HG03066 (cell line): ENCODE measurements around the gene TNS3.

Experiments
- ATAC-seq: cut with Tn5 transposase; IDR thresholded peaks from one replicate; pipeline ENCODE4 v1.9.1; 2021; ENCODE audit warnings: low read depth; ENCODE audit not compliant: unreplicated experiment

TNS3 gene

DNA sequence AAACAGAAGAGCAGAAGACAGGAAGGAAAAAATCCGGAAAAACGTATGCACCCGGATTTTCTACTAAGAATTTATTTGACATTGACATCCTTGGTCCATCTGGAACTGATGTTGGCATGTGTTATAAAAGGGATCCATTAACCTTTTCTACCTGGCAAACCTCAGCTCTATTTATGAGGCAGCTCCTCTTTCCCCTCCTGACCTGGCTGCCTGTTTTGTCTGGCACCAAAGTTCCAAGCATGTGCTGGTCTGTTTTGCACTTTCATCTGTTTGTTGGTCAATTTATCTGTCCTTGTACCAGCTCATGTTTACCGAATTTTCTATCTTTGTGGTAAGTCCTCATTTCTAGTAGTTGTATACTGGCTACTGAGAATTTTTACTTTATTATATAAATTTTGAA, 258.0 kb downstream of the TNS3 start:
- no peak for ATAC-seq

GRCh38 chr7:47322731-47323130, 259.2 kb downstream of the TNS3 start:
- ATAC-seq: no peak

DNA sequence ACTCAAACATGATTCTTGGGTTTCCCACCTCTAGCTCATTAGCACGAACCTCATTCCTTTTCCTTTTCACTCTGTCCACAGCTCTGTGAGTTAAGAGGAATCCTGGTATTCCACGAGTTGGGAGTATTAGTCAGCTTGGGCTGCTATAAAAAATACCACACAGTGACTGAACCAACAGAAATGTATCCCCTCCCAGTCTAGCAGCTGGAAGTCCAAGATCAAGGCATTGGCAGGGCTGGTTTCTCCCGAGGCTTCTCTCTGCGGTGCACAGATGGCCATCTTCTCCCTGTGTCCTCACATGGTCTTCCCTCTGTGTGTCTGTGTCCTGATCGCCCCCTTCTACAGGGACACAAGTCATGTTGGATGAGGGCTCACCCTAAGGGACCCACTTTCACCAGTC, 261.6 kb downstream of the TNS3 start:
- no peak for ATAC-seq

GRCh38 chr7:47318395-47319182, 263.3 kb downstream of the TNS3 start:
- ATAC-seq: no peak

DNA sequence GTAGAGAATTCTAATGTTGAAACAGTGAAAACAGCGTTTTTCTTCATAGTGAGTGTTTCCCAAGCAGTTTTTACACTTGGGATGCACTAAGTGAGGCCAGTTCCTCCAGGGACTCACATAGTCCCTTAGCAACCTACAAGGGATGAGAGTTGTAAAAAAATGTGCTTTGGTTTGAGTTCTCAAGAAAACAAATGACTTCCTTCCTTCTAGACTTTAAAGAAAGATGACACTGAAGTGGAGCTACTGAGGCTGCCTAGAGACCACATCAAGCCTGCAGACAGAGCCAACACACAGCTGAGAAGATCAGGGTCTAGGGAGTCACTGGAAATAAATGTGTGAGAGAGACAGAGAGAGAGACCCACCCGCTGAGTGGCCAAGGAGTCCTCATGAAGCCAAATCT, 264.4 kb downstream of the TNS3 start:
- no peak for ATAC-seq

GRCh38 chr7:47314728-47315607, 266.9 kb downstream of the TNS3 start:
- ATAC-seq: no peak

DNA sequence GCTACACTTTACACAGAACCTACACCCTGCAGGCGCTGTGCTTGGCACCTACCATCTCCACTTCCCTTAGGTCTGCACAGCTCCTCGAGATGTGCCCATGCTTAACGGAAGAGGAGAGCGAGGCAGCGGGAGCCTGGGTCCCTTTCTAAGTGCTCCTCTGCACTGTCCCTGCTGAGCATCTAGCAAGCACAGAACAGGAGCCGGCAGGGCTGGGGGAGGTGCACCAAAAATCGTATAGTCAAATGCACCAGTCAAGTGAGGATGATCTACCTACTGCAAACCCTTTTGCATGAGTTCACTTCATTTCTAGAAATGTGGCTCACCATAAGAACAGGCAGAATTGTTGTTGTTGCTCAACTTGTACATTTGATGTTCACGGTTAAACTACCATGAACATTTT, 267.7 kb downstream of the TNS3 start:
- no peak for ATAC-seq

DNA sequence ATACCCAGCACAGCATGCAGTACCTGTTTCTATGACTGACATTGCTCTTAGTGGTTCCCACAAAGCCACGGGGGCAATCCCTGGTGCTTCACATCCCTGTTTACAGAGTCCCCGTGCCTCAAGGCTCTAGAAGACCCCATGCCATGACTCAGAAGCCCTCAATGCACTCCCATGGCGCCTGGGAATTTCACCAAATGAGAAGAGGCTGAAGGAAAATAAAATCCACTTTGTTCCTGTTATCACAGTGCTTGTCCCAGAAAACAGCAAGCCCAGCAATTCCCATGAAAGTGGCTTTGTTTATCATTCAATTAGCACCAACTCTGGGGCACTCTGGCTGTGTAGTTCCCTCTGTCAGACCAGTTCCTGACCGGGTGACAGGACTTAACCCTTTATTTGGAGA, 268.3 kb downstream of the TNS3 start:
- no peak for ATAC-seq

GRCh38 chr7:47311891-47312290, 270.0 kb downstream of the TNS3 start:
- ATAC-seq: no peak

DNA sequence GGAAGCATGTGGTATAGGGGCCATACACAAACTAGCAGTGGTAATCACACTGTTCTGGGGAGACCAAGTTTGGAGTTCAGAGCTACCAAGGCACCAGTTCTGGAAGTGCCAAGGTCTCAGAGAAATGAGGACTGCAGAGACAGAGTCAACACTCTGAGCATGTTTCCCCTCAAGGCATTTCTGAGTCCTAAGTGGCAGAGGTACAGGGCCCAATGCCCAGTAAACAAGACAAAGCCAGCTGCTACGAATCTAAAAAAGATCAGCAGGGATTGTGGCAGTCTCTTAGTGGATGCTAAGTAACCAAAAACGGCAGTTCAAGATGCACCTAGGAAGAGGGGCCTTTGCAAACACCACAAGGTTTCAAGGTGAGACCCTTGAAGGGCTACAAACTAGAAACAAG, 271.9 kb downstream of the TNS3 start:
- no peak for ATAC-seq

GRCh38 chr7:47308808-47309207, 273.1 kb downstream of the TNS3 start:
- ATAC-seq: no peak

GRCh38 chr7:47307311-47307710, 274.6 kb downstream of the TNS3 start:
- ATAC-seq: no peak

- no peak for ATAC-seq
These were observed 276.9 kb downstream of the TNS3 start for GRCh38 chr7:47304727-47305719.

GRCh38 chr7:47303695-47304453, 278.0 kb downstream of the TNS3 start:
- no peak for ATAC-seq

- ATAC-seq: no peak
These were observed 278.8 kb downstream of the TNS3 start for GRCh38 chr7:47303014-47303694.

DNA sequence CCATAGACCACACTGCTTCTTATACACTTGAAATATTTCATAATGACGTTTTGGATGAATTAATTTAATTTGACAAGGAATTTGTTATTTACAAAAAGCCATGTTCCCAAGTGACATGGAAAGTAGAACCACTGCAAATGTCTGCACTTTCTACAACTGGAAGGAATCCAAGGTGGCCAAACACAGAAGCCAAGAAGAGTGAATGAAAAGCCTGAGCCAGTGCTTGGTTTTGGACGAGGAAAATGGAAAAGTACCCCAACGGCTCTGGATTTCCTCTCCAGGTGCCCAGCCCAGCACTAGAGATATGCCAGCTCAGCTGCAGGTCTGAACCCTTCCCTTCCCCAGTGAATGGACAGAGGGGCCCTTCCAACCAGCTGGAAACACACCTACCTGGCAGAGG, 279.4 kb downstream of the TNS3 start:
- no peak for ATAC-seq

GRCh38 chr7:47301657-47302295, 280.1 kb downstream of the TNS3 start:
- no peak for ATAC-seq

DNA sequence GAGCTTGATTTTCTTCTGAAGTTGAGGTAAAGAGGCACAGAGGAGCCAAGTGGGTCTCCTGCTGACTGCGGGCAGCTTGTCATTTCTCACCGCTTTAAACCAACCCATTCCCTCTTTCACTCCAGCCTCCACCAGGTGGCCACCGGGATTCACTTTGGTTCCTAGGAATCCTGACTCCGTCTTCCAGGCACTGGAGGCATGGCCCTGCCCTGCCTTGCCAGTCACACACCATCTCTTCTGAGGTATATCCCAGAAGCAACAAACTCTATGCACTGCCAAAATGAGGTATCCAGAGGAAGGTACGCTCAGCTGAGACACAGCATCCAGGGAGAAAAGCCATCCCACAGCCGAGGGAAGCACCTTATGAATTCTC, 280.8 kb downstream of the TNS3 start:
- no peak for ATAC-seq
